K562 (cell line): ENCODE measurements around the gene GNAZ. TPM values are rescaled to one million over a fixed set of nuclear protein-coding genes. Genes with fewer than 3 reads are reported as not detected.

Source experiments
- ATF1 ChIP-seq, 2 experiments: fragments of 450-650 bp in 1 of 2; IDR thresholded peaks; 2 replicates each; pipeline ENCODE4 v1.6.1; 2016; ENCODE audit warnings: missing compliant biosample characterization in 1 of 2, missing genetic modification characterization in 1 of 2
- EP300 ChIP-seq: IDR thresholded peaks from 2 replicates; pipeline ENCODE4 v1.6.1; 2012; ENCODE audit warnings: low read length, improper control_type of control experiment
- MAFK ChIP-seq: IDR thresholded peaks from 2 replicates; pipeline ENCODE4 v1.6.1; 2011; ENCODE audit warnings: low read length, improper control_type of control experiment
- NBN ChIP-seq: fragments of 450-650 bp; IDR thresholded peaks from 2 replicates; pipeline ENCODE4 v1.6.1; 2016; ENCODE audit warnings: low read depth, mild to moderate bottlenecking
- TCF7 ChIP-seq: sonication (generic); IDR thresholded peaks from 2 replicates; pipeline ENCODE4 v1.6.1; 2016; ENCODE audit warnings: antibody characterized with exemption, borderline replicate concordance
- ZMIZ1 ChIP-seq, 2 experiments: fragments of 150-350 bp in 1 of 2; IDR thresholded peaks; 2 replicates each; pipeline ENCODE4 v1.6.1; 2012 to 2016; ENCODE audit warnings: low read depth in 2 of 2, low read length in 2 of 2, mild to moderate bottlenecking in 1 of 2, moderate library complexity in 1 of 2
- polyA plus RNA-seq, 8 experiments: library from polyadenylated mRNA; depleted of rRNA in 4 of 8; stranded (reverse) in 5 of 8; unstranded in 3 of 8; fragments of >200 nt; fragmentation: Nextera tagmentation in 2 of 8; fragmentation: Illumina TruSeq in 1 of 8; extraction: Ambion mirVana in 2 of 8; extraction: Trizol in 1 of 8; gene quantifications; 2 replicates each; pipeline versions ENCODE4 v1.2.1 to v1.2.3, GENCODE V29; 2011 to 2014; ENCODE audit warnings: inconsistent platforms in 1 of 8, missing spikeins in 1 of 8
- total RNA-seq, 7 experiments: library from RNA; depleted of rRNA in 6 of 7; stranded (reverse); fragments of >200 nt in 6 of 7; fragmentation: Illumina TruSeq in 2 of 7; extraction: Trizol in 2 of 7; gene quantifications; 2 replicates each; pipeline versions ENCODE4 v1.2.1 to v1.2.3, GENCODE V29; 2011 to 2021; ENCODE audit warnings: low replicate concordance in 1 of 7
- TF ChIP-seq, protein P1 (sequence below): sonication (generic); formaldehyde crosslinking; IDR thresholded peaks from 2 replicates; pipeline ENCODE4 v1.9.0; 2022; ENCODE audit warnings: mild to moderate bottlenecking, missing genetic modification reagents

Gene GNAZ
- total and polyA plus RNA-seq, 9 of the 15 experiments (the other 6 are each of a cell fraction or from before 2014, with no cell fraction given) = 0.04 to 0.22 (median 0.13) TPM; not detected in 3

DNA sequence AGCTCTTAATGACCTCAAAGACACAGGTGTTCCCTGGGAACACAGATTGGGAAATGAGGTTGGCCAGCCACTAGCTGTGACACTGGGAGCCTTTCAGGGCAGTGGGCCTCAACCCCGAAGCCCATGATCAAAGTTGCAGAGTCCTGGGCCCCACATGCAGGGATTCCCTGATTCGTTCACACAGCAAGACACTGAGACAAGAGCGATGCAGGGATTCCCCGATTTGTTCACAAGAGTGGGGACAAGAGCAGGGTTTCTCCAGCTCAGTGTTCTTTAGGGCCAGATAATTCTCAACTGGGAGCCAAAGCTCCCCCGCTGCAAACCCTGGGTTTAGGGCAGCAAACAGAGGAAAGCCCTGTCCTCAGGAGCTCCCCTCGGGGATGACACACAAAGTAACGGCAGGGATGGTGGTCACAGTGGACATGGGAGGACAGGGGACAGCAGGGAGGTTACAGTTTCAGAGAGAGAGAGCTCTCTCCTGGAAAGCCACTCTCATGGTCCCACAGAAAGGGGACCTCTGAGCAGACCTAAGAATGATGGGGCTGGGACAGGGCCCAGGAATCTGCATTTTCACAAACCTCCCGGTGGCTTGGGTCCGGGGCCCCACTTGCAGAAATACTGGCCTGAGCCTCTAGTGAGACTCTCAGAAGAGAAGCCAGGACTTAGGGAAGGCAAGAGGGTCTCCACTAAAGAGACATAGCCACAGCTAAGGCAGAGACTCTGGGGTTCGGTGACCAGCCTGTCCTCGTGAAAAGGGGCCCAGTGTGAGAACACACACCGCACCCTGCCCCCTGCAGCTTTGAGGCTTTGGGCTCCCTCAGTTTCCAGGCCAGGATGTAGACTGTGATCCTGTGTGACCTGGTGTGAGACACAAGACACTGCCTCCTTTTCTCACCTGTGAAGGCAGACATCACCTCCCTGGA lies 7.4 kb upstream of the GNAZ start (continued):
- TF ChIP-seq ZMIZ1 (IDR thresholded peaks at IDR 0.05; ENCODE audit: low read depth in 2 of 2, low read length in 2 of 2) = 0 out of 4 replicates have a peak, but pooled peaks of 1 of the 2 experiments have one; percentile 24
- TF ChIP-seq MAFK = peak; percentile 8; the same call in 1 of the 2 replicates
- 0 out of 2 replicates have a peak, but pooled peaks have one; percentile 17 for TF ChIP-seq ATF1 (CRISPR knock-in tag; IDR thresholded peaks at IDR 0.05)
- no peak for TF ChIP-seq ATF1 (tag; IDR thresholded peaks at IDR 0.05)
- TF ChIP-seq TCF7 = no peak
- no peak for TF ChIP-seq EP300
- TF ChIP-seq NBN = no peak
- TF ChIP-seq, protein P1, sequence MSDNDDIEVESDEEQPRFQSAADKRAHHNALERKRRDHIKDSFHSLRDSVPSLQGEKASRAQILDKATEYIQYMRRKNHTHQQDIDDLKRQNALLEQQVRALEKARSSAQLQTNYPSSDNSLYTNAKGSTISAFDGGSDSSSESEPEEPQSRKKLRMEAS (CRISPR knock-in tag) = no peak
